Measurements from ENCODE around the gene GPD1. TPM values are rescaled to one million over a fixed set of nuclear protein-coding genes. Genes with fewer than 3 reads are reported as not detected.
"Not testable (repeated sequence)": the region's sequence is repeated elsewhere in the genome, so short reads cannot be mapped to it uniquely, and the experiment has no call there.

The GPD1 gene
- polyA plus RNA-seq, 4 donors, result 97.1 to 198 (median 157) TPM

- no peak overlapping the region for H3K4me3 ChIP-seq (ENCODE audit: low read depth in 1 of 3, low read length in 3 of 3)
- H3K9me3 ChIP-seq (ENCODE audit: control insufficient read depth in 2 of 2, insufficient read depth in 1 of 2, low read depth in 1 of 2, low read length in 1 of 2), result no peaks in the 10 kb centered on the region
- no peak for FAIRE-seq
- H3K36me3 ChIP-seq (ENCODE audit: control insufficient read depth in 3 of 3, insufficient read depth in 2 of 3, low read depth in 1 of 3, low read length in 3 of 3), result peaks cover 0 to 7% (median 0%) of the 10 kb centered on the region in 3 donors
- 93 to 96% (median 95%) methylated on average over 10 of the region's 10 CpGs for WGBS, 3 donors
- no peak overlapping the region for H3K27ac ChIP-seq (ENCODE audit: low read depth in 1 of 3, low read length in 2 of 3)
- no peaks in the 10 kb centered on the region for H3K27me3 ChIP-seq (ENCODE audit: control insufficient read depth in 3 of 3, insufficient read depth in 3 of 3, low read length in 3 of 3)
- H3K4me1 ChIP-seq (ENCODE audit: control insufficient read depth in 3 of 3, insufficient read depth in 2 of 3, low read depth in 1 of 3, low read length in 2 of 3), result peaks cover 0 to 39% (median 8%) of the 10 kb centered on the region in 3 donors
- no peak for DNase-seq
Measured at GRCh38 chr12:50078281-50078680, 25.5 kb upstream of the GPD1 start.

GRCh38 chr12:50079771-50080170 lies 24.0 kb upstream of the GPD1 start:
- DNase-seq, result no peak
- 85 to 87% (median 85%) methylated on average over 5 of the region's 5 CpGs for WGBS, 3 donors

GRCh38 chr12:50081096-50081808 lies 22.6 kb upstream of the GPD1 start:
- DNase-seq (peak in 1 of 2 donors; percentile 47), FAIRE-seq (no peak)

More at GRCh38 chr12:50079771-50080170, 24.0 kb upstream of the GPD1 start:
- no peaks in the 10 kb centered on the region for H3K9me3 ChIP-seq (ENCODE audit: control insufficient read depth in 2 of 2, insufficient read depth in 1 of 2, low read depth in 1 of 2, low read length in 1 of 2)
- no peak overlapping the region for H3K27ac ChIP-seq (ENCODE audit: low read depth in 1 of 3, low read length in 2 of 3)
- H3K36me3 ChIP-seq (ENCODE audit: control insufficient read depth in 3 of 3, insufficient read depth in 2 of 3, low read depth in 1 of 3, low read length in 3 of 3), result peaks cover 0 to 7% (median 0%) of the 10 kb centered on the region in 3 donors
- peaks cover 0 to 51% (median 9%) of the 10 kb centered on the region in 3 donors for H3K4me1 ChIP-seq (ENCODE audit: control insufficient read depth in 3 of 3, insufficient read depth in 2 of 3, low read depth in 1 of 3, low read length in 2 of 3)
- H3K4me3 ChIP-seq (ENCODE audit: low read depth in 1 of 3, low read length in 3 of 3), result no peak overlapping the region
- no peak for FAIRE-seq
- H3K27me3 ChIP-seq (ENCODE audit: control insufficient read depth in 3 of 3, insufficient read depth in 3 of 3, low read length in 3 of 3), result no peaks in the 10 kb centered on the region

GRCh38 chr12:50082644-50083043 lies 21.2 kb upstream of the GPD1 start:
- peak; percentile 95 to 96 for DNase-seq
- no peaks in the 10 kb centered on the region for H3K9me3 ChIP-seq (ENCODE audit: control insufficient read depth in 2 of 2, insufficient read depth in 1 of 2, low read depth in 1 of 2, low read length in 1 of 2)
- peaks cover 4 to 14% (median 11%) of the 10 kb centered on the region in 3 donors for H3K36me3 ChIP-seq (ENCODE audit: control insufficient read depth in 3 of 3, insufficient read depth in 2 of 3, low read depth in 1 of 3, low read length in 3 of 3)
- no peaks in the 10 kb centered on the region for H3K27me3 ChIP-seq (ENCODE audit: control insufficient read depth in 3 of 3, insufficient read depth in 3 of 3, low read length in 3 of 3)
- no peak overlapping the region for H3K4me3 ChIP-seq (ENCODE audit: low read depth in 1 of 3, low read length in 3 of 3)
- WGBS, 3 donors, result 12 to 60% (median 38%) methylated on average over 7 of the region's 7 CpGs
- peaks cover 0 to 43% (median 9%) of the 10 kb centered on the region in 3 donors for H3K4me1 ChIP-seq (ENCODE audit: control insufficient read depth in 3 of 3, insufficient read depth in 2 of 3, low read depth in 1 of 3, low read length in 2 of 3)
- no peak for FAIRE-seq
- H3K27ac ChIP-seq (ENCODE audit: low read depth in 1 of 3, low read length in 2 of 3), result peak overlapping the region; percentile 59 to 91 (median 91)

More at GRCh38 chr12:50081096-50081808, 22.6 kb upstream of the GPD1 start:
- Histone ChIP-seq H3K4me3 (ENCODE audit: low read depth in 1 of 3, low read length in 3 of 3) (no peak overlapping the region), H3K36me3 (ENCODE audit: control insufficient read depth in 3 of 3, insufficient read depth in 2 of 3, low read depth in 1 of 3, low read length in 3 of 3) (peaks cover 0 to 7% (median 0%) of the 10 kb centered on the region in 3 donors), H3K9me3 (ENCODE audit: control insufficient read depth in 2 of 2, insufficient read depth in 1 of 2, low read depth in 1 of 2, low read length in 1 of 2) (no peaks in the 10 kb centered on the region), H3K27me3 (ENCODE audit: control insufficient read depth in 3 of 3, insufficient read depth in 3 of 3, low read length in 3 of 3) (no peaks in the 10 kb centered on the region), H3K27ac (ENCODE audit: low read depth in 1 of 3, low read length in 2 of 3) (peak overlapping the region in 1 of 3 donors; percentile 91), H3K4me1 (ENCODE audit: control insufficient read depth in 3 of 3, insufficient read depth in 2 of 3, low read depth in 1 of 3, low read length in 2 of 3) (peaks cover 0 to 43% (median 9%) of the 10 kb centered on the region in 3 donors)
- 61 to 65% (median 63%) methylated on average over 37 to 46 of the region's 46 CpGs for WGBS, 3 donors

- no peaks in the 10 kb centered on the region for H3K27me3 ChIP-seq (ENCODE audit: control insufficient read depth in 3 of 3, insufficient read depth in 3 of 3, low read length in 3 of 3)
- WGBS, 3 donors, result 75 to 91% (median 91%) methylated on average over 1 of the region's 1 CpG
- peaks cover 6 to 16% (median 12%) of the 10 kb centered on the region in 3 donors for H3K36me3 ChIP-seq (ENCODE audit: control insufficient read depth in 3 of 3, insufficient read depth in 2 of 3, low read depth in 1 of 3, low read length in 3 of 3)
- H3K4me1 ChIP-seq (ENCODE audit: control insufficient read depth in 3 of 3, insufficient read depth in 2 of 3, low read depth in 1 of 3, low read length in 2 of 3), result peaks cover 0 to 43% (median 9%) of the 10 kb centered on the region in 3 donors
- H3K27ac ChIP-seq (ENCODE audit: low read depth in 1 of 3, low read length in 2 of 3), result peak overlapping the region; percentile 11 to 91 (median 91)
- H3K4me3 ChIP-seq (ENCODE audit: low read depth in 1 of 3, low read length in 3 of 3), result no peak overlapping the region
- no peaks in the 10 kb centered on the region for H3K9me3 ChIP-seq (ENCODE audit: control insufficient read depth in 2 of 2, insufficient read depth in 1 of 2, low read depth in 1 of 2, low read length in 1 of 2)
- FAIRE-seq, result no peak
- no peak for DNase-seq
Measured at GRCh38 chr12:50083301-50083700, 20.5 kb upstream of the GPD1 start.

GRCh38 chr12:50084409-50084774 lies 19.4 kb upstream of the GPD1 start:
- Histone ChIP-seq H3K4me3 (ENCODE audit: low read depth in 1 of 3, low read length in 3 of 3) (peak overlapping the region; percentile 78 to 88 (median 80)), H3K27ac (ENCODE audit: low read depth in 1 of 3, low read length in 2 of 3) (peak overlapping the region; percentile 88 to 94 (median 90)), H3K36me3 (ENCODE audit: control insufficient read depth in 3 of 3, insufficient read depth in 2 of 3, low read depth in 1 of 3, low read length in 3 of 3) (peaks cover 8 to 18% (median 12%) of the 10 kb centered on the region in 3 donors), H3K4me1 (ENCODE audit: control insufficient read depth in 3 of 3, insufficient read depth in 2 of 3, low read depth in 1 of 3, low read length in 2 of 3) (peaks cover 0 to 43% (median 9%) of the 10 kb centered on the region in 3 donors)
- not testable (repeated sequence) for DNase-seq; FAIRE-seq; H3K9me3 ChIP-seq (ENCODE audit: control insufficient read depth in 2 of 2, insufficient read depth in 1 of 2, low read depth in 1 of 2, low read length in 1 of 2); H3K27me3 ChIP-seq (ENCODE audit: control insufficient read depth in 3 of 3, insufficient read depth in 3 of 3, low read length in 3 of 3)
- 39 to 43% (median 40%) methylated on average over 7 of the region's 7 CpGs for WGBS, 3 donors

- Histone ChIP-seq H3K4me1 (ENCODE audit: control insufficient read depth in 3 of 3, insufficient read depth in 2 of 3, low read depth in 1 of 3, low read length in 2 of 3) (peaks cover 0 to 43% (median 9%) of the 10 kb centered on the region in 3 donors), H3K27ac (ENCODE audit: low read depth in 1 of 3, low read length in 2 of 3) (peak within 1 kb of the TSS; percentile 88 to 94 (median 90)), H3K36me3 (ENCODE audit: control insufficient read depth in 3 of 3, insufficient read depth in 2 of 3, low read depth in 1 of 3, low read length in 3 of 3) (peaks cover 11 to 22% (median 16%) of the 10 kb centered on the region in 3 donors), H3K4me3 (ENCODE audit: low read depth in 1 of 3, low read length in 3 of 3) (peak within 1 kb of the TSS; percentile 78 to 88 (median 80)), H3K9me3 (ENCODE audit: control insufficient read depth in 2 of 2, insufficient read depth in 1 of 2, low read depth in 1 of 2, low read length in 1 of 2) (no peaks in the 10 kb centered on the region), H3K27me3 (ENCODE audit: control insufficient read depth in 3 of 3, insufficient read depth in 3 of 3, low read length in 3 of 3) (no peaks in the 10 kb centered on the region)
- DNase-seq, result peak; percentile 90 to 94
- no peak for FAIRE-seq
- WGBS, 3 donors, result 0 to 1% (median 1%) methylated on average over 50 to 69 of the region's 69 CpGs
Measured at GRCh38 chr12:50084775-50085614, 18.8 kb upstream of the GPD1 start, which contains the start of gene SMARCD1. Gene SMARCD1, plus strand, starts transcription at chr12:50085342. Its CDS starts 28 bp downstream, at chr12:50085370.

- WGBS, 3 donors, result 6 to 8% (median 7%) methylated on average over 8 of the region's 8 CpGs
- H3K27ac ChIP-seq (ENCODE audit: low read depth in 1 of 3, low read length in 2 of 3), result peak overlapping the region; percentile 64 to 94 (median 75)
- DNase-seq (no peak), FAIRE-seq (no peak)
- H3K27me3 ChIP-seq (ENCODE audit: control insufficient read depth in 3 of 3, insufficient read depth in 3 of 3, low read length in 3 of 3), result no peaks in the 10 kb centered on the region
- H3K9me3 ChIP-seq (ENCODE audit: control insufficient read depth in 2 of 2, insufficient read depth in 1 of 2, low read depth in 1 of 2, low read length in 1 of 2), result no peaks in the 10 kb centered on the region
- H3K36me3 ChIP-seq (ENCODE audit: control insufficient read depth in 3 of 3, insufficient read depth in 2 of 3, low read depth in 1 of 3, low read length in 3 of 3), result peaks cover 16 to 28% (median 19%) of the 10 kb centered on the region in 3 donors
- peak overlapping the region; percentile 78 to 88 (median 80) for H3K4me3 ChIP-seq (ENCODE audit: low read depth in 1 of 3, low read length in 3 of 3)
- H3K4me1 ChIP-seq (ENCODE audit: control insufficient read depth in 3 of 3, insufficient read depth in 2 of 3, low read depth in 1 of 3, low read length in 2 of 3), result peaks cover 0 to 40% (median 9%) of the 10 kb centered on the region in 3 donors
Measured at GRCh38 chr12:50085615-50086072, 18.2 kb upstream of the GPD1 start.
